GM18526 (cell line): ENCODE measurements around the gene TRIM58.

Experiments
- POLR2A ChIP-seq: IDR thresholded peaks from 3 replicates; pipeline ENCODE4 v1.6.1; 2011; ENCODE audit not compliant: insufficient read length; ENCODE audit errors: extremely low read depth

The TRIM58 gene

GRCh38 chr1:247857069-247857984 is at the start of gene TRIM58:
Gene TRIM58, plus strand, starts transcription at chr1:247857187. Its CDS starts 60 bp downstream, at chr1:247857247.
- TF ChIP-seq POLR2A = no peak

GRCh38 chr1:247812637-247813036 is 44.4 kb upstream of the TRIM58 start:
- TF ChIP-seq POLR2A = no peak

- TF ChIP-seq POLR2A = no peak
Observed at GRCh38 chr1:247822060-247822459, 34.9 kb upstream of the TRIM58 start.

- TF ChIP-seq POLR2A = no peak
Observed at GRCh38 chr1:247824023-247824422, 33.0 kb upstream of the TRIM58 start, which contains the start of gene OR14A16. Gene OR14A16, minus strand, starts transcription at chr1:247824119. Its CDS starts 8,390 bp downstream, at chr1:247815729.

GRCh38 chr1:247825362-247825761 is 31.6 kb upstream of the TRIM58 start:
- no peak for TF ChIP-seq POLR2A

GRCh38 chr1:247829656-247830055 is 27.3 kb upstream of the TRIM58 start:
- no peak for TF ChIP-seq POLR2A

GRCh38 chr1:247833601-247834000 is 23.4 kb upstream of the TRIM58 start:
- TF ChIP-seq POLR2A = no peak

GRCh38 chr1:247840818-247841217 is 16.2 kb upstream of the TRIM58 start:
- no peak for TF ChIP-seq POLR2A

GRCh38 chr1:247841796-247842195 is 15.2 kb upstream of the TRIM58 start, which contains the start of gene OR11L1:
Gene OR11L1, minus strand, starts transcription at chr1:247841896. Its CDS starts 0 bp downstream, at chr1:247841896.
- no peak for TF ChIP-seq POLR2A

GRCh38 chr1:247843411-247843810 is 13.6 kb upstream of the TRIM58 start:
- no peak for TF ChIP-seq POLR2A

GRCh38 chr1:247845011-247845692 is 11.8 kb upstream of the TRIM58 start:
- TF ChIP-seq POLR2A = no peak

GRCh38 chr1:247845693-247846017 is 11.3 kb upstream of the TRIM58 start:
- no peak for TF ChIP-seq POLR2A

- TF ChIP-seq POLR2A = no peak
Observed at GRCh38 chr1:247848346-247848745, 8.6 kb upstream of the TRIM58 start.

GRCh38 chr1:247849616-247850015 is 7.4 kb upstream of the TRIM58 start:
- TF ChIP-seq POLR2A = no peak

GRCh38 chr1:247854899-247855545 is 2.0 kb upstream of the TRIM58 start:
- no peak for TF ChIP-seq POLR2A

GRCh38 chr1:247855911-247856310 is 1.1 kb upstream of the TRIM58 start:
- no peak for TF ChIP-seq POLR2A
